ENCODE measurements around the gene VWA5B2. TPM values are rescaled to one million over a fixed set of nuclear protein-coding genes. Genes with fewer than 3 reads are reported as not detected.

Gene VWA5B2
- total and polyA plus RNA-seq, 2 of the 13 experiments (the other 11 are each of a cell fraction or from before 2014, with no cell fraction given) = 0.03 to 0.04 TPM

- TF ChIP-seq, protein P1, sequence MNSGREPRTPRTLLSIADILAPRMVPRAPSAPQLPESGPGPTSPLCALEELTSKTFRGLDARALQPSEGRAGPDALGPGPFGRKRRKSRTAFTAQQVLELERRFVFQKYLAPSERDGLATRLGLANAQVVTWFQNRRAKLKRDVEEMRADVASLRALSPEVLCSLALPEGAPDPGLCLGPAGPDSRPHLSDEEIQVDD (CRISPR knock-in tag; IDR thresholded peaks at IDR 0.05; ENCODE audit: borderline replicate concordance) = no peak
- TF ChIP-seq, protein P2, sequence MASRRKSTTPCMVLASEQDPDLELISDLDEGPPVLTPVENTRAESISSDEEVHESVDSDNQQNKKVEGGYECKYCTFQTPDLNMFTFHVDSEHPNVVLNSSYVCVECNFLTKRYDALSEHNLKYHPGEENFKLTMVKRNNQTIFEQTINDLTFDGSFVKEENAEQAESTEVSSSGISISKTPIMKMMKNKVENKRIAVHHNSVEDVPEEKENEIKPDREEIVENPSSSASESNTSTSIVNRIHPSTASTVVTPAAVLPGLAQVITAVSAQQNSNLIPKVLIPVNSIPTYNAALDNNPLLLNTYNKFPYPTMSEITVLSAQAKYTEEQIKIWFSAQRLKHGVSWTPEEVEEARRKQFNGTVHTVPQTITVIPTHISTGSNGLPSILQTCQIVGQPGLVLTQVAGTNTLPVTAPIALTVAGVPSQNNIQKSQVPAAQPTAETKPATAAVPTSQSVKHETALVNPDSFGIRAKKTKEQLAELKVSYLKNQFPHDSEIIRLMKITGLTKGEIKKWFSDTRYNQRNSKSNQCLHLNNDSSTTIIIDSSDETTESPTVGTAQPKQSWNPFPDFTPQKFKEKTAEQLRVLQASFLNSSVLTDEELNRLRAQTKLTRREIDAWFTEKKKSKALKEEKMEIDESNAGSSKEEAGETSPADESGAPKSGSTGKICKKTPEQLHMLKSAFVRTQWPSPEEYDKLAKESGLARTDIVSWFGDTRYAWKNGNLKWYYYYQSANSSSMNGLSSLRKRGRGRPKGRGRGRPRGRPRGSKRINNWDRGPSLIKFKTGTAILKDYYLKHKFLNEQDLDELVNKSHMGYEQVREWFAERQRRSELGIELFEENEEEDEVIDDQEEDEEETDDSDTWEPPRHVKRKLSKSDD (CRISPR knock-in tag; IDR thresholded peaks at IDR 0.05; ENCODE audit: low read depth) = no peak
- TF ChIP-seq, protein P3, sequence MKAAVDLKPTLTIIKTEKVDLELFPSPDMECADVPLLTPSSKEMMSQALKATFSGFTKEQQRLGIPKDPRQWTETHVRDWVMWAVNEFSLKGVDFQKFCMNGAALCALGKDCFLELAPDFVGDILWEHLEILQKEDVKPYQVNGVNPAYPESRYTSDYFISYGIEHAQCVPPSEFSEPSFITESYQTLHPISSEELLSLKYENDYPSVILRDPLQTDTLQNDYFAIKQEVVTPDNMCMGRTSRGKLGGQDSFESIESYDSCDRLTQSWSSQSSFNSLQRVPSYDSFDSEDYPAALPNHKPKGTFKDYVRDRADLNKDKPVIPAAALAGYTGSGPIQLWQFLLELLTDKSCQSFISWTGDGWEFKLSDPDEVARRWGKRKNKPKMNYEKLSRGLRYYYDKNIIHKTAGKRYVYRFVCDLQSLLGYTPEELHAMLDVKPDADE (CRISPR knock-in tag; IDR thresholded peaks at IDR 0.05) = no peak
- no peak for TF ChIP-seq ZNF549 (CRISPR knock-in tag; IDR thresholded peaks at IDR 0.05)
- no peak for TF ChIP-seq IRF9 (CRISPR knock-in tag; IDR thresholded peaks at IDR 0.05; ENCODE audit: borderline replicate concordance)
- TF ChIP-seq, protein P4, sequence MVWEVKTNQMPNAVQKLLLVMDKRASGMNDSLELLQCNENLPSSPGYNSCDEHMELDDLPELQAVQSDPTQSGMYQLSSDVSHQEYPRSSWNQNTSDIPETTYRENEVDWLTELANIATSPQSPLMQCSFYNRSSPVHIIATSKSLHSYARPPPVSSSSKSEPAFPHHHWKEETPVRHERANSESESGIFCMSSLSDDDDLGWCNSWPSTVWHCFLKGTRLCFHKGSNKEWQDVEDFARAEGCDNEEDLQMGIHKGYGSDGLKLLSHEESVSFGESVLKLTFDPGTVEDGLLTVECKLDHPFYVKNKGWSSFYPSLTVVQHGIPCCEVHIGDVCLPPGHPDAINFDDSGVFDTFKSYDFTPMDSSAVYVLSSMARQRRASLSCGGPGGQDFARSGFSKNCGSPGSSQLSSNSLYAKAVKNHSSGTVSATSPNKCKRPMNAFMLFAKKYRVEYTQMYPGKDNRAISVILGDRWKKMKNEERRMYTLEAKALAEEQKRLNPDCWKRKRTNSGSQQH (CRISPR knock-in tag; IDR thresholded peaks at IDR 0.05; ENCODE audit: low read depth) = no peak
- no peak for TF ChIP-seq PTBP1 (IDR thresholded peaks at IDR 0.05; ENCODE audit: low read depth, low read length, poor library complexity, severe bottlenecking)
- TF ChIP-seq SALL1 (CRISPR knock-in tag; IDR thresholded peaks at IDR 0.05) = peak; percentile 24; the same call in 1 of the 2 replicates
- TF ChIP-seq ZNF260 (CRISPR knock-in tag; IDR thresholded peaks at IDR 0.05; ENCODE audit: borderline replicate concordance, low read depth) = no peak
- TF ChIP-seq ZNF543 (CRISPR knock-in tag; IDR thresholded peaks at IDR 0.05) = no peak
- no peak for TF ChIP-seq RXRB (CRISPR knock-in tag; IDR thresholded peaks at IDR 0.05; ENCODE audit: borderline replicate concordance)
- no peak for TF ChIP-seq SNRNP70 (IDR thresholded peaks at IDR 0.05; ENCODE audit: low read depth, low read length)
- TF ChIP-seq, protein P5, sequence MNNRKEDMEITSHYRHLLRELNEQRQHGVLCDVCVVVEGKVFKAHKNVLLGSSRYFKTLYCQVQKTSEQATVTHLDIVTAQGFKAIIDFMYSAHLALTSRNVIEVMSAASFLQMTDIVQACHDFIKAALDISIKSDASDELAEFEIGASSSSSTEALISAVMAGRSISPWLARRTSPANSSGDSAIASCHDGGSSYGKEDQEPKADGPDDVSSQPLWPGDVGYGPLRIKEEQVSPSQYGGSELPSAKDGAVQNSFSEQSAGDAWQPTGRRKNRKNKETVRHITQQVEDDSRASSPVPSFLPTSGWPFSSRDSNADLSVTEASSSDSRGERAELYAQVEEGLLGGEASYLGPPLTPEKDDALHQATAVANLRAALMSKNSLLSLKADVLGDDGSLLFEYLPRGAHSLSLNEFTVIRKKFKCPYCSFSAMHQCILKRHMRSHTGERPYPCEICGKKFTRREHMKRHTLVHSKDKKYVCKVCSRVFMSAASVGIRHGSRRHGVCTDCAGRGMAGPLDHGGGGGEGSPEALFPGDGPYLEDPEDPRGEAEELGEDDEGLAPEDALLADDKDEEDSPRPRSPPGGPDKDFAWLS (CRISPR knock-in tag; IDR thresholded peaks at IDR 0.05; ENCODE audit: borderline replicate concordance) = no peak
- no peak for TF ChIP-seq FOSL1 (CRISPR knock-in tag; IDR thresholded peaks at IDR 0.05; ENCODE audit: borderline replicate concordance)
- no peak for TF ChIP-seq SAFB2 (CRISPR knock-in tag; IDR thresholded peaks at IDR 0.05; ENCODE audit: borderline replicate concordance, low read depth)
- peak; percentile 40; the same call in 1 of the 2 replicates for TF ChIP-seq MTA1 (CRISPR knock-in tag; IDR thresholded peaks at IDR 0.05; ENCODE audit: borderline replicate concordance)
- no peak for TF ChIP-seq ZSCAN21 (CRISPR knock-in tag; IDR thresholded peaks at IDR 0.05; ENCODE audit: borderline replicate concordance)
- TF ChIP-seq ZBTB7A (CRISPR knock-in tag; IDR thresholded peaks at IDR 0.05) = no peak
- peak; percentile 41; the same call in 1 of the 2 replicates for TF ChIP-seq SP4 (CRISPR knock-in tag; IDR thresholded peaks at IDR 0.05)
- no peak for TF ChIP-seq ZNF547 (CRISPR knock-in tag; IDR thresholded peaks at IDR 0.05)
These were observed 43.0 kb upstream of the VWA5B2 start, which contains the start of gene ABCF3 (continued) for GRCh38 chr3:184186184-184186901.

Measured in HepG2 (cell line).